HG03520 (cell line): Measurements from ENCODE around the gene SLC6A9.

Experiments
- ATAC-seq: cut with Tn5 transposase; IDR thresholded peaks from one replicate; pipeline ENCODE4 v1.9.1; 2021; ENCODE audit warnings: mild to moderate bottlenecking, moderate library complexity; ENCODE audit not compliant: unreplicated experiment

SLC6A9 gene

GRCh38 chr1:44008259-44008658 lies 23.0 kb downstream of the SLC6A9 start:
- ATAC-seq: no peak

DNA sequence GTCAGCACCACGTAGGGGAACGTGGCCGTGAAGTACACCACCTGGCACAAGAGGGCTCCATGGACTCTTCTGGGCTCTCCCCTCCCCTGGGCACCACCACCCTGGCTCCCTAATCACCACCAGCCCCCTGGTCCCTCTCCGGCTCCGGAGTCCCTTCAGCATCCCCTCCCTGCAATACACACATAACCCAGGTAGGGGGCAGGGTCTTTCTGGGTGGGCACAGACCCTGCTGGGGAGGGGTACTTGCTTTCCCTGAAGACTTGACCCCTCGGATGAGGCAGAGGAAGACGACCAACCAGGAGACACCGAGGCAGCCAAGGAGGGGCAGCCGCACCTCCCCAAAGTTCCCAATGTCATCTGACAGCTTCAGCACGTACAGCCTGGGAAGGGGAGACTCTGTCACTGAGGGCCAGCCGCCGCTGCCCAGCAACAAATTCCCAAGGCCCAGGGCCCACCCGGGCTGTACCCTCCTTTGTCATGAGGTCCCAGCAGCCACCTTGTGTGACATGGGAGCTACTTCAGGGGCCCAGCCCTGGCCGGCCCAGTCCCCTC lies 28.6 kb downstream of the SLC6A9 start:
- ATAC-seq: no peak

DNA sequence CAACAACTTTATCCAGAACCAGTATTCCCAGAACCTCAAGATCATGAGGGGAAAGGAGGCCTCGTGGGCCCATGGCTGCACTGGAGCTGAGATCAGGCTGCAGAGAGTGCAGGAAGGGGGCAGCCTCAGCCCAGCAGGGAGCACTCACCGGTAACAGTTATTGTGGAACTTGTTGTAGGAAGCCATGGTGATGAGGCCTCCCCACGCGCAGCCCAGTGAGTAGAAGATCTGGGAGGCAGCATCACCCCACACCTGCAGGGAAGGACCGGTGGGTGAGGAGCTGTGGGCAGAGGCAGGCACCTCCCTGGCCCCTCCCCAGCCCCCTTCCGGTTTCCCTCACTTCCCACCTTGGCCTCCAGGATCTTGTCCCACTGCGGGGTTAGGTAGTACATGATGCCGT lies 29.1 kb downstream of the SLC6A9 start:
- no peak for ATAC-seq

DNA sequence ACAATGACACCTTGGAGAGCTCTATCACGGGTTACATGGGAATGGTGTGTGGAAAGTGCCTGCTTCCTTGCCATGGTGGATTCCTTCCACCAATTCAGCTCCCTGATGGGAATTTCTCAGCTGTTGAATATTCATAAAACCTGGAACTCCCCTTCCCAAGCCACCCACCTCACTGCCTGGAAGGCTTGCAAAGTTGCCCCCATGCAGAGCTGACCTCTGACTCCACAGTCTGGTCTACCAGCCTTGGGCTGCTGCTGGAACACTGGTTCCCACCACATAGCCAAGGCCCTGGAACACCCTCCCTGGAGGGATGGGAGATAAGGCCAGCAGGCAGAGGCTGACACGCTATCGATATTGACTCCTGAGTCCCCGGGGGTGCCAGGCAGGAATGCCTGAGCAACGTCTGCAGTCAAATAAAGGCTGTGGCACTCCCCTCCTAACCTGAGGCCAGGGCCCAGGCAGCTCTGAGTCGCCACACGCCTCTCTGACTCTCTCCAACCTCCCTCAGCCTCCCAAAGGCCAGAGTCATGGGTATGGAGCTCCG lies 31.1 kb downstream of the SLC6A9 start:
- ATAC-seq: no peak

- ATAC-seq: no peak
Measured at GRCh38 chr1:43999455-43999854, 31.8 kb downstream of the SLC6A9 start.

GRCh38 chr1:43998000-43998378 lies 33.3 kb downstream of the SLC6A9 start:
- no peak for ATAC-seq

DNA sequence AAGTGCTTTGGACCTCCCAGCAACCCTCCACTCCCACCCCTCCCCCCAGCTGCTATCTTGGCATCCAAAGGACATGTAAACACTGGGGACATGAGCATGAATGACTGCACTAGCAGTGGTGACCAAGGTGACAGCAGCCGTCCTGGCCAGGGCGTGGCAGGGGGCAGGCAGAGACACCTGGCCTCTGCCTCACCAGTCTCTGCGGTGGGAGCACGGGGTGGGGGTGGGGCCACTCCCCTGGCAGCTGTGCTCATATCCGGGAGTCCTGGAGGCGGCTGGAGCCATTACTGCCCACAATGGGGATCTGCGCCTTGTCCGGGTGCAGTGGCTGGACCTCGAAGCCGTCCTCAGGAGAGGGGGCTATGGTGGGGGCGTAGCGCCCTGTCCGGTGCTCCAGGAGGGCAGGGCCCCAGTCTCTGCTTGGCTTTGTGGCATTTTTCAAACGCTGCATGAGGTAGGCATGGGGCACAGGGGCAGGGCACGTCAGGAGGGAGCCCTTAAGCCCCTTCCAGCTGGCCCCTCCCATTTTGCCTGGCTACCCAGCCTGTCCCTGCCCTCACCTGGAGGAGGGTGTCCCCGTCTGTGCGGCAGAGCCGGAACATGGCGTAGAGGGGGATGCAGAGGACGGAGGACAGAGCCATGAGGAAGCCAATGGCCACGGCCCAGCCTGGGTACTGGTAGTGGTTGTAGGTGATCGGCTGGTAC lies 33.8 kb downstream of the SLC6A9 start:
- ATAC-seq: no peak

- ATAC-seq: no peak
Measured at GRCh38 chr1:43996733-43997115, 34.5 kb downstream of the SLC6A9 start.

- ATAC-seq: no peak
Measured at GRCh38 chr1:43995984-43996732, 35.1 kb downstream of the SLC6A9 start.

DNA sequence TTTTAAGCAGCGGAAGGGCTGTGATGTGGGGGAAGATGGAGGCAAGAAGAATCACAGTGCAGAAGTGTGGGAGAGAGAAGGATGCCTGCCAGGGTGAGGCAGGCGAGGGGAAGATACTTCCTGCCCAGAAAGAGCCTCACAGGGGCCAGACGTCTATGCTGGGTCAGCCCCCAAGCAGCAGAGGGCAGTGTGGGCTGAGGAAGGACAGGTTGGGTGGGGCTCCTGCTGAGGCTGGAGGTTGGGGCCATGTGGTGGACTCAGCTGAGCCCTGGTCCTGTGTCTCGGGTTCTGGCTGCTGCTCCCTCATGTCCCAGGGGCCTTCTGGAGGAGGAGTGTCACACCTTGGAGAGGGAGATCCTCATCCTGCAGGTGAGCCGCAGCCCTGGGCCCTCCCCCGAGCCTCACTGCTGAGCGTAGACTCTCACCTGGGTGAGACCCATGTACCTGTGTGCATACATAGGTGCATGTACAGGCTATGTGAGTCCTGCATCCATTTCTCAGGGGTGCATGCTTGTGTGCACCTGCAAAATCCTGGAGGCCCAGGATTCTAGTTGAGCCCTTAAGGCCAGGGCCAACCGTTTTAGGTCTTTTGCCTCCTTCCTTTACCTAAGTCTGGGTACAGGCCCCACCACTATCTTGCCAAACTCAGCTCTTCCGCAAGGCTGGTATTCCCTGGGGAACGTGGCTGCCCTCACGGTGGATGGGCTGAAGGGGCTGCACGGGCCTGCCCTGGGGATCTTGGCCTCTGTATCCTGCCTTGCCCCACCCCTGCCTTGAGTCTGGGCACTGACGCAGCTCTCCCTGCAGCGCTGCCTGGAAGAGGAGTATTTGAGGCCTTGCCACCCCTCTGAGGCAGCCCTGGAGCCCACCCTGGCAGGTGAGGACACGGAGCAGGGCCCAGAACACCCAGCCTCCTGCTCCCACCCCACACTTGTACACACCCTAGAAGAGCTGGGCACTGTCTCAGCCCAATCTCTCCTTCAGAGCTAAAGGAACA lies 36.2 kb downstream of the SLC6A9 start:
- ATAC-seq: no peak

DNA sequence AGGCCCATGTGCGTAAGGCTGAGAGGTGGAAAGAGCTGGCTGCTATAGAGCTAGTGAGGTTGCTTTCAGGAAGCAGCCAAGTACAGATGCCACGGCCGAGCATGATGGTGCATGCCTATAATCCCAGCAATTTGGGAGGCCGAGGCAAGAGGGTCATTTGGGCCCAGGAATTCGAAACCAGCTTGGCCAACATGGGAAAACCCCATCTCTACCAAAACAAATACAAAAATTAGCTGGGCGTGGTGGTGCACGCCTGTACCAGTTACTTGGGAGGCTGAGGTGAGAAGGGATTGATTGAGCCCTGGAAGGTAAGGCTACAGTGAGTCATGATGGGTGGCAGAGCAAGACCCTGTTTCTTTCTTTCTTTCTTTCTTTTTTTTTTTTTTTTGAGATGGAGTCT lies 37.2 kb downstream of the SLC6A9 start:
- ATAC-seq: no peak

DNA sequence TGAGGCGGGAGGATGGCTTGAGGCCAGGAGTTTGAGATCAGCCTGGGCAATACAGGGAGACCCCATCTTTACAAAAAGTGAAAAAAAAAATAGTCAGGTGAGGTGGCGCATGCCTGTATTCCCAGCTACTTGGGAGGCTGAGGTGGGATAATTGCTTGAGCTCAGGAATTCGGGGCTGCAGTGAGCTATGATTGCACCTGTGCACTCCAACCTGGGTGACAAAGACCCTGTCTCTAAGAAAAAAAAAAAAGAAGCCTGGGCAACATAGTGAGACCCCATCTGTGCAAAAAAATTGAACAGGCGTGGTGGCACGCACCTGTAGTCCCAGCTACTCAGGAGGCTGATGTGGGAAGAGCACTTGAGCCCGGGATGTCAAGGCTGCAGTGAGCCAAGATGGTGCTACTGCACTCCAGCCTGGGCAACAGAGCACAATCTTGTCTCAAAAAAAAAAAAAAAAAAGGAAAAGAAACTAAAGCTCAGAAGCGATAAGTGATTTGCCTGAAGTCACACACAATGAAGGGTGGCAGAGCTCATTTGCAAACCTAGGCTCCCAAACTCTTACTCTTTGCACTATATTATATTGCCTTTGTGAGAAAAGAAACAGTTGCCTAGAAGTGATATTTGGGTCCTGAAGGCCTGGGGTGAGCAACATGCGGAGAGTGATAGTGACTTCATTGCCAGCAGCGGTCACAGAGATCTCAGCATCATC lies 37.9 kb downstream of the SLC6A9 start:
- no peak for ATAC-seq

DNA sequence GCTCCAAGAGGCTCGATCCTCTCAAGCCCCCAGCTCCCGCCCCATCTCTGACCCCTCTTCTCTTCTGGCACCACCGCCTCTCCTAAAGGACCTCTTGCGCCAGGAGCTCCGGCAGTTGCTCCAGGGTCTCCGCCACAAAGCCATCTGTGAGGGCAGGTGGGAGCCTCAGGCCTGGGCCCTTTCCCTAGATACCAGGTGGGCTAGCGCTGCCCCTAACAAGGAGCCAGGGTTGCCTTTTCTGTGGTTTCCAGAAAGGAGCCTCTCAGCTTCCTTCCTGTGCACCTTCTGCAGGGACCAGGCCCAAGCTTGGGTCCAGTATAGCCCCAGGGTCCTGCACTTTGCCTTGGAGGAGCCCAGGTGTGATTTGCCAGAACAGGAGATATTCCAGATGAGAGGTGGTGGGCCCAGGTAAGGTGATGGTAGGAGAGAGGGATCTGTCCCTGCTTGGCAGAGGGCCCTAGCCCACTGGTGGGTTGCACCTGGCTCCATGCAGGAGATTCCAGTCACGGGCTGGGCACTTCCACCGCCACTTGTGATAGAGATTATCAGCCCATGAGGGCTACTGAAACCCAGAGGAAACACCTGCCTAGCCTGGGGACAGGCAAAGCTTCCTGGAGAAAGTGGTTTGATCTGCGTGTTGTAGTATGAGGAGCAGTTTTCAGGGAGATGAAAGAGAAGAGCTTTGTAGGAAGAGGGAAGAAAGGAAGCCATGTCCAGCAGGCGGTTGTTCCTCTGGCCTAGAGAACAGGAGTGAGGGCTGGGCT lies 38.8 kb downstream of the SLC6A9 start:
- no peak for ATAC-seq

DNA sequence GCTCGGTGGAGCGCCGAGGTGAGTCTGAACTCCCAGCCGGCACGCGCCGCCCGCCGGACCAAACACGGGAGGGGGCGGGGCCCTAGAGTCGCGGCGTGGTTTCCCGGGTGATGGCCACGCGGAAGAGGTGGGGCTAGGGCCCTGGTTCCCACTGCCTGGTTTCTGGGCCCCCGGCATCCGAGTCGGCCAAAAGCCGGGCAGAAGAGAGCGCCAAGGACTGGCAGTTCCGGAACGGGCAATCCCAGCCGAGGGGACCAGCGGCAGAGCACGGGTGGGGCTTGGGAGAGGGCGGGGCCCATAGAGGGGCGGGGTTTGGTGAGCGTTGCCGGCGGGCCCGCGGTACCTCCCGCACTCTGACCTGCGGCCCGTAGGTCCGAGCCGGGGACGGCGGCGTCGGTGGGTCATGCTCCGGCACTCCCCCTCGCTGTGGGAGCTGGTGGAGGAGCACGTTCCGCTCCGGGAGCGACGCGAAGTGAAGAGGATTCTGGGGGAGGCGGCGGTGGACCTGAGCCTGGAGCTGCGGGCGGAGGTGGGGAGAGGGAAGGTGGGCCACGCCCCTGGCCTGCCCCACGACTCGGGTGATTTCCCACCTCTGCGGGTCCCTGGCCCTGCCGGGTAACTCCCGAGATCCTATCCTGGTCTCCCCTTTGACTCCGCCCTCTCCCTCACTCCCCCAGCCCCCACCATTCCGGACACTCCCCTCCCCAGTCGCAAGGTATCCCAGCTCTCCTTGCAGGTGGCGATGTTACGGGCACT lies 39.6 kb downstream of the SLC6A9 start, which contains the start of gene CCDC24:
TSS of gene CCDC24 (plus strand) at position 124 of the 756 bp plus-strand sequence. CDS start at position 404, 280 bp downstream.
- peak; percentile 76 for ATAC-seq

DNA sequence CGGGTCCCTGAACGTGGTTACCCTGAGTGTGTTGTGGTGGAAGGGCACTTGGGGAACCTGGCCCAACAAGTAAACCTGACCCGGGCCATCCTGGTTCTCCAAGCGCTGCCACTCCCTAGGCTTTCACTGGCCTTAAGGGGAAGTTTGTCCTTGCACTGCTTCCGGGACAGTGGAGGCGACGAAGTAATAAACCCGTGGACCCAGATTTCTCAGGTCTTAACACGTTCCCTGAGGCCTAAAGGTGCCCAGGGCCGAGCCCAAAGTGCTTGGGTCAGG lies 40.1 kb downstream of the SLC6A9 start:
- no peak for ATAC-seq

DNA sequence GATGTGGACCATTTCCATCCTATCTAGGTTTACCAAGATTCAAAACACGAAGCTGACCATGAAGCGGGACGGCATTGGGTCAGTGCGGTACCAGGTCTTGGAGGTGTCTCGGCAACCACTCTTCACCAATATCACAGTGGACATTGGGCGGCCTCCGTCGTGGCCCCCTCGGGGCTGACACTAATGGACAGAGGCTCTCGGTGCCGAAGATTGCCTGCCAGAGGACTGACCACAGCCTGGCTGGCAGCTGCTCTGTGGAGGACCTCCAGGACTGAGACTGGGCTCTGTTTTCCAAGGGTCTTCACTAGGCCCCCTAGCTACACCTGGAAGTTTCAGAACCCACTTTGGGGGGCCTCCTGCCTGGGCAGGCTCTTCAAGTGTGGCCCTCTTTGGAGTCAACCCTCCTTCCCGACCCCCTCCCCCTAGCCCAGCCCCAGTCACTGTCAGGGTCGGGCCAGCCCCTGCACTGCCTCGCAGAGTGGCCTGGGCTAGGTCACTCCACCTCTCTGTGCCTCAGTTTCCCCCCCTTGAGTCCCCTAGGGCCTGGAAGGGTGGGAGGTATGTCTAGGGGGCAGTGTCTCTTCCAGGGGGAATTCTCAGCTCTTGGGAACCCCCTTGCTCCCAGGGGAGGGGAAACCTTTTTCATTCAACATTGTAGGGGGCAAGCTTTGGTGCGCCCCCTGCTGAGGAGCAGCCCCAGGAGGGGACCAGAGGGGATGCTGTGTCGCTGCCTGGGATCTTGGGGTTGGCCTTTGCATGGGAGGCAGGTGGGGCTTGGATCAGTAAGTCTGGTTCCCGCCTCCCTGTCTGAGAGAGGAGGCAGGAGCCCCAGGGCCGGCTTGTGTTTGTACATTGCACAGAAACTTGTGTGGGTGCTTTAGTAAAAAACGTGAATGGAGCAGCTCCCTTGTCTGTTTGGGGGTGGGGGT lies 40.7 kb downstream of the SLC6A9 start:
- ATAC-seq: no peak

GRCh38 chr1:43987159-43987902 lies 43.9 kb downstream of the SLC6A9 start:
- ATAC-seq: no peak
